Activated CD4-positive, alpha-beta T cell treated with anti-CD3 and anti-CD28 coated beads, Interleukin-2, Interleukin-6, amounts not matched to agents 100 ng/mL and 50 ng/mL, durations not matched to agents 16 hours and 8 hours (primary cell): ENCODE results near the gene AKAP6.

Source experiments
- DNase-seq: peaks from one replicate; pipeline ENCODE4 v3.0.0-alpha.2; 2020

The AKAP6 gene

GRCh38 chr14:32492457-32492856 lies 163.4 kb downstream of the AKAP6 start:
- no peak for DNase-seq

- no peak for DNase-seq
Measured at GRCh38 chr14:32494609-32495434, 165.7 kb downstream of the AKAP6 start.

GRCh38 chr14:32495435-32495734 lies 166.3 kb downstream of the AKAP6 start:
- DNase-seq: no peak

GRCh38 chr14:32497248-32497647 lies 168.2 kb downstream of the AKAP6 start:
- DNase-seq: no peak

- no peak for DNase-seq
Measured at GRCh38 chr14:32507029-32507984, 178.2 kb downstream of the AKAP6 start.

GRCh38 chr14:32508281-32508680 lies 179.2 kb downstream of the AKAP6 start:
- DNase-seq: no peak

GRCh38 chr14:32509632-32510187 lies 180.6 kb downstream of the AKAP6 start:
- no peak for DNase-seq

- no peak for DNase-seq
Measured at GRCh38 chr14:32510815-32511214, 181.7 kb downstream of the AKAP6 start.

GRCh38 chr14:32512348-32512747 lies 183.2 kb downstream of the AKAP6 start:
- DNase-seq: no peak

GRCh38 chr14:32512813-32513212 lies 183.7 kb downstream of the AKAP6 start:
- no peak for DNase-seq

GRCh38 chr14:32513571-32514009 lies 184.5 kb downstream of the AKAP6 start:
- DNase-seq: no peak

GRCh38 chr14:32514236-32514635 lies 185.1 kb downstream of the AKAP6 start:
- DNase-seq: no peak

- DNase-seq: no peak
Measured at GRCh38 chr14:32514681-32515080, 185.6 kb downstream of the AKAP6 start.

- DNase-seq: no peak
Measured at GRCh38 chr14:32524609-32525375, 195.7 kb downstream of the AKAP6 start.

GRCh38 chr14:32525591-32525990 lies 196.5 kb downstream of the AKAP6 start:
- DNase-seq: no peak

- no peak for DNase-seq
Measured at GRCh38 chr14:32530800-32531199, 201.7 kb downstream of the AKAP6 start.

GRCh38 chr14:32531942-32532515 lies 202.9 kb downstream of the AKAP6 start:
- DNase-seq: no peak

GRCh38 chr14:32534145-32534544 lies 205.0 kb downstream of the AKAP6 start:
- DNase-seq: no peak

GRCh38 chr14:32536175-32536574 lies 207.1 kb downstream of the AKAP6 start:
- no peak for DNase-seq

GRCh38 chr14:32537166-32537565 lies 208.1 kb downstream of the AKAP6 start:
- no peak for DNase-seq

- DNase-seq: no peak
Measured at GRCh38 chr14:32542507-32542906, 213.4 kb downstream of the AKAP6 start.

- DNase-seq: no peak
Measured at GRCh38 chr14:32545095-32545494, 216.0 kb downstream of the AKAP6 start.
